Endothelial cell of umbilical vein (primary cell): Measurements from ENCODE around the gene RAP1GDS1.

Experiments used
- CTCF ChIP-seq, 2 donors: IDR thresholded peaks; 1 replicate in 1 of 2; 2 replicates in 1 of 2; pipeline ENCODE4 v1.5.1; 2011; ENCODE audit warnings: low read length in 2 of 2, mild to moderate bottlenecking in 2 of 2, moderate library complexity in 2 of 2, control low read depth in 1 of 2, inconsistent platforms in 1 of 2, low read depth in 1 of 2; ENCODE audit not compliant: insufficient read depth in 1 of 2; ENCODE audit errors: extremely low read depth in 1 of 2
- EZH2 ChIP-seq: IDR thresholded peaks from 2 replicates; pipeline ENCODE4 v1.6.1; 2012; ENCODE audit warnings: borderline replicate concordance, low read depth, mild to moderate bottlenecking, moderate library complexity, low read length, inconsistent platforms; ENCODE audit not compliant: severe bottlenecking
- POLR2A ChIP-seq: IDR thresholded peaks from 2 replicates; pipeline ENCODE4 v1.6.1; 2012; ENCODE audit warnings: low read depth, mild to moderate bottlenecking, control low read depth, low read length
- POLR2AphosphoS5 ChIP-seq: IDR thresholded peaks from 2 replicates; pipeline ENCODE4 v1.6.1; 2012; ENCODE audit warnings: low read depth, mild to moderate bottlenecking, control low read depth, low read length, moderate library complexity; ENCODE audit not compliant: insufficient read depth

GRCh38 chr4:98345838-98346237 is 84.7 kb downstream of the RAP1GDS1 start:
- TF ChIP-seq CTCF (IDR thresholded peaks at IDR 0.05; ENCODE audit: extremely low read depth in 1 of 2, insufficient read depth in 1 of 2, low read depth in 1 of 2, low read length in 2 of 2) (no peak), POLR2A (no peak), EZH2 (no peak), POLR2AphosphoS5 (no peak)
